Uterus (tissue), 2 donors: ENCODE measurements around the gene ARID2.

Source experiments
- CTCF ChIP-seq, 4 experiments: fragments of 200-600 bp in 2 of 4; fragments of 450-650 bp in 2 of 4; sonication (generic) in 2 of 4; IDR thresholded peaks; one replicate each; pipeline ENCODE4 v1.5.1; 2016 to 2019; ENCODE audit warnings: antibody characterized with exemption in 4 of 4, mild to moderate bottlenecking in 2 of 4, moderate library complexity in 1 of 4
- POLR2A ChIP-seq, 2 donors: fragments of 450-650 bp; IDR thresholded peaks; one replicate each; pipeline ENCODE4 v1.6.1; 2016; ENCODE audit warnings: antibody characterized with exemption in 2 of 2, mild to moderate bottlenecking in 1 of 2, moderate library complexity in 1 of 2

GRCh38 chr12:45933504-45933903 lies 204.0 kb downstream of the ARID2 start:
- TF ChIP-seq POLR2A (IDR thresholded peaks at IDR 0.05) (no peak), CTCF (IDR thresholded peaks at IDR 0.05) (no peak)
